GM19328 (cell line): Measurements from ENCODE around the gene SLC7A7.

Experiments
- ATAC-seq: cut with Tn5 transposase; IDR thresholded peaks from one replicate; pipeline ENCODE4 v1.9.1; 2021; ENCODE audit warnings: mild to moderate bottlenecking, moderate library complexity; ENCODE audit not compliant: unreplicated experiment

SLC7A7 gene

DNA sequence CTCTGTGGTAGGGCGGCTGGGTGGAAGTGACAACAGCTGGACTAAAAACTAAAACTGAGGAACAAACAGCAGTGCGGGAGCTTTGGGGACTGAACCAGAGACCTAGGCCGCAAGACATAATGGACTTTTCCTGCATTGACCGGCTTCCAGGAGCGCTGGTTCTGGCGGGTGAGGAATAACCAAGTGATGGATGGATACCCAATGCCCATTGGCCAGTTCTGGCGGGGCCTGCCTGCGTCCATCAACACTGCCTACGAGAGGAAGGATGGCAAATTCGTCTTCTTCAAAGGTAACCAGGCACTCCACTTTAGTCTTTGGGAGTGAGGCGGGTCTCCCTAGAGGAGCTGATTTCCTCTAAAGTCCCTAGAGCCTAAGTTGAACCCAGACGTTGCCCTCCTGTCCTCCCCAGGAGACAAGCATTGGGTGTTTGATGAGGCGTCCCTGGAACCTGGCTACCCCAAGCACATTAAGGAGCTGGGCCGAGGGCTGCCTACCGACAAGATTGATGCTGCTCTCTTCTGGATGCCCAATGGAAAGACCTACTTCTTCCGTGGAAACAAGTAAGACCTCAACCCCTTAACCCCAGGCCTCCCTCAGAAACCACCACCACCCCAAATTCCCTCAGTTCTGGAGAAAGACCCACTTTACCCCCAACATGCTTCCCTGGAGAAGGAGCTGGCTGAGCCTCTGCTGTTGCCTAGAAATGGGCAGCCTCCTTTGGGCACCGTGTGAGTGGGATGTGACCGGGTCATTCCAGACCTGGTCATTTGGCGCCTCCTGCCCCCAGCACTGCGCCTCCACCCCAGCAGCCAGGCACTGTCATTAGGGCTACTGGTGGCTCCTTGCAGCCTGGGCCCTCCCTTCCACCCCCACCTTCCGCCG is 29.2 kb upstream of the SLC7A7 start:
- ATAC-seq: no peak

DNA sequence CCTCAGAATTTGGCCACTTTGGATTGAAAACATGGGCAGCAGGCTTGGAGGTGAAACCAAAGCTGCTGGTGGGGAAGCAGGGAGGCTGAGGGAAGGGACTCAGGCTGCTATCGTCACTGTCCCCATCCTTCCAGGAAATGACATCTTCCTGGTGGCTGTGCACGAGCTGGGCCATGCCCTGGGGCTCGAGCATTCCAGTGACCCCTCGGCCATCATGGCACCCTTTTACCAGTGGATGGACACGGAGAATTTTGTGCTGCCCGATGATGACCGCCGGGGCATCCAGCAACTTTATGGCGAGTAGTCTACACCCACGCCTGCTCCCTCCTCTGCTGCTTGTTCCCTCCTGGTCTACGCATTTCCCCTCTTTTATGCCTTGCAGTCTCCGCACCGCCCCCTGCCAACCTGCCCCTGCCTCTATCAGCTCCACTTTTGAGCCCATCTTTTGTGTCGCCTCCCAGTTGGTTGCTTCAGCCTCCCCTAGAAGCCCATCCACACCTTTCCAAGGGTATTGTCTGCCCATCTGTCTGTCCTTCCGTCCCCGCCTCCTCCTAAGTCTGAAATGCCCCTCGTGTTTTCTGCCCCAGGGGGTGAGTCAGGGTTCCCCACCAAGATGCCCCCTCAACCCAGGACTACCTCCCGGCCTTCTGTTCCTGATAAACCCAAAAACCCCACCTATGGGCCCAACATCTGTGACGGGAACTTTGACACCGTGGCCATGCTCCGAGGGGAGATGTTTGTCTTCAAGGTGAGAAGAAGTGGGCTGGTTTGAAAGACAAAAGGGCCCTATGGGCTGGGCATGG is 28.1 kb upstream of the SLC7A7 start:
- ATAC-seq: no peak

DNA sequence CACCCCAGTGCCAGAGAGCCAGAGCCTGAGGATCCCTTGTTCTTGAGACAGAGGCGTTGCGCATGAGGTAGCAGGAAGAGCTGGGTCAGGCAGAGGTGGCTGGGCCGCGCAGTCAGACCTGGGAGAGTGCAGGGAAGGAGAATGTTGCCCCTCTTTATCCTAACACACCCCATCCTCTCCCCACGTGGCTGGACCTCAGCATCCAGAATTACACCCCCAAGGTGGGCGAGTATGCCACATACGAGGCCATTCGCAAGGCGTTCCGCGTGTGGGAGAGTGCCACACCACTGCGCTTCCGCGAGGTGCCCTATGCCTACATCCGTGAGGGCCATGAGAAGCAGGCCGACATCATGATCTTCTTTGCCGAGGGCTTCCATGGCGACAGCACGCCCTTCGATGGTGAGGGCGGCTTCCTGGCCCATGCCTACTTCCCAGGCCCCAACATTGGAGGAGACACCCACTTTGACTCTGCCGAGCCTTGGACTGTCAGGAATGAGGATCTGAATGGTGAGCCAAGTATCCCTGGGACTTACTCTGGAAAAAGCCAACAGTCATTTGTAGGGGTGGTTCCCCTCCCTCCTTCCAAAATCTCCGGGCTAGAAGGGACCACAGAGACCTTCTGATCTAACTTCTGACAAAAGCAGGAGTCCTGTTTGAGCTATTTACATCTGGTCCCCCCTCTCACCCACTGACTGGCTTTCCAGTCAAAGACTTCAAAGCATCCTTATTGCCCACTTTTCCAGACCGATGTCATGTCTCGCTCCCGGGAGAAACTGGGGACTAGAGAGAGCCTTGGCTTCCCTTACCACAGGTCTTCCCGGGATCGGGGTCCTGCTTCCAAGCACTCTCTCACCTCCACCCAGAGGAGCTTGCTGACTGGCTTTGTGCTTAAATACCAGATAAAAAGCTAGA is 27.2 kb upstream of the SLC7A7 start:
- ATAC-seq: no peak

DNA sequence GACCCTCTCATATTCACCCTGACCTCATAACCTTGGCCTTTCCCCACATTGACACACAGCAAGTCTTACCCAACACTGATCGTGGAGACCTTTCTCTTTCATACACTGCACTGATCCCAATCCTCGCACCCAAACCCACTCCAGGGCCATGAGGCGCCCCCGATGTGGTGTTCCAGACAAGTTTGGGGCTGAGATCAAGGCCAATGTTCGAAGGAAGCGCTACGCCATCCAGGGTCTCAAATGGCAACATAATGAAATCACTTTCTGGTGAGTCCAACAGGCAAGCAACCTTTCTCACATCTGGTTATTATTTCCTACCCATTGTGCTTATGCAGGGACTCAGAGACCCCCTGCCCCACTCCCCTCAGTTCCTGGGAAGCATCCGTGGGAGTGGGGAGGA is 26.5 kb upstream of the SLC7A7 start:
- ATAC-seq: no peak

DNA sequence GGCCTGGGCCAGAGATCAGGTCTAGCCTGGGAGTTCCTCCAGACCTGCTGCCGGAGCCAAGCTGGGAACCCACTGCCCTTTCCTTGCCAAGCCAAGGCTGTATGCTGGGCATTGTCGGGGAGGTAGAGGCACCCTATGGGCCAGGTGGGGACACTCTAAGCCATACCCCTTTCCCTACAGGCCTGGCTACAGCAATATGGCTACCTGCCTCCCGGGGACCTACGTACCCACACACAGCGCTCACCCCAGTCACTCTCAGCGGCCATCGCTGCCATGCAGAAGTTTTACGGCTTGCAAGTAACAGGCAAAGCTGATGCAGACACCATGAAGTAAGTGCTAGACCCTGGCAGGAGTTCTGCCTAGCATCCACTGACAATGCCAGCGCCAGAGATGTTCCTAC is 26.1 kb upstream of the SLC7A7 start:
- ATAC-seq: no peak

DNA sequence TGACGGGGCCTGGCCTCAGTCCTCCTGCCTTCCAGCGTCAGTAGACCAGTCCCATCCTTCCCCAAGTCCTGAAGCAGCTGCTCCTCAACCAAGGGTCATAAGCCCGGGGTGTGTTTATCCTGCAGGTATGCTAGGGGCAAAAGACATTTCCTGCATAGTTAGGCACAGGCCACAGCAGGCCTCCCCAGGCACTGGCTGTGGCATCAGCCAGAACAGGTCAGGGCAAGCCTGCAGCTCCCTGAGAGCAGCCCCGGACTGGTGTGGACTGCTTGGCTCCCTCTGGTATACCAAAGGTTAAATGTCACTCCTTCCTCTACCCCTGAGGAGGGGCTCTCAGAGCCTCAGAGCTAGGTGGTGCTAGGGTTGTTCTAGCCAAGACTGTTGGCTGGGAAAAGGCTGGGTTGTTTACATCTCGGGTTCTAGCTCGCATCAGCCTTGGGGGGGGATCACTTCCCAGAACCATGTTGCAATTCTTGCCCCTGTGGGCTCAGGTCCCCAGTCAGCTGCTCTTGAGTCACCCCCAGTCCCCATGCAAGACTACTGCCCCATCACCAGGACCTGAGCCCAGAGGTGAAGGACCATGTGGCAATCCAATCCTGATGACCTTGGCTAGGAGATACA is 24.0 kb upstream of the SLC7A7 start:
- ATAC-seq: no peak

DNA sequence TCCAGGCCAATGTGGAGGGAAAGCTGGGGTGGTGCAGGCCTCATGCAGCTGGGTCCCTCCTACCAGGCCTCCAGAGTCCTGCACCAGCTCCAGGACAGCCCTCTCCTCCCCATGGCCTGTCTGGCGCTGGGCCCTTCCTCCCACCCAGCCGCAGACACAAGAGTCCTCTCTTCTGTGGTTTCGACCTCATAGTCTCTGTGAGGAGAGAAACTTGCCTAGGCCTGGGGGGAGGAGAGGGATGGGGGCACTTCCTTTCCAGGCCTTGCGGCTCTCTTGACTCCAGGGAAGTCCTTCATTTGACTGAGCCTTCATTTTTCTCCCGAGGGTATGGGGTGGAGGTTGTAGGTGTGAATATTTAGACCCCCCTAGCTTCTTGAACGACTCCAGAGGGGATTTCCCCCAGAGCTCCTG is 23.4 kb upstream of the SLC7A7 start:
- ATAC-seq: no peak

DNA sequence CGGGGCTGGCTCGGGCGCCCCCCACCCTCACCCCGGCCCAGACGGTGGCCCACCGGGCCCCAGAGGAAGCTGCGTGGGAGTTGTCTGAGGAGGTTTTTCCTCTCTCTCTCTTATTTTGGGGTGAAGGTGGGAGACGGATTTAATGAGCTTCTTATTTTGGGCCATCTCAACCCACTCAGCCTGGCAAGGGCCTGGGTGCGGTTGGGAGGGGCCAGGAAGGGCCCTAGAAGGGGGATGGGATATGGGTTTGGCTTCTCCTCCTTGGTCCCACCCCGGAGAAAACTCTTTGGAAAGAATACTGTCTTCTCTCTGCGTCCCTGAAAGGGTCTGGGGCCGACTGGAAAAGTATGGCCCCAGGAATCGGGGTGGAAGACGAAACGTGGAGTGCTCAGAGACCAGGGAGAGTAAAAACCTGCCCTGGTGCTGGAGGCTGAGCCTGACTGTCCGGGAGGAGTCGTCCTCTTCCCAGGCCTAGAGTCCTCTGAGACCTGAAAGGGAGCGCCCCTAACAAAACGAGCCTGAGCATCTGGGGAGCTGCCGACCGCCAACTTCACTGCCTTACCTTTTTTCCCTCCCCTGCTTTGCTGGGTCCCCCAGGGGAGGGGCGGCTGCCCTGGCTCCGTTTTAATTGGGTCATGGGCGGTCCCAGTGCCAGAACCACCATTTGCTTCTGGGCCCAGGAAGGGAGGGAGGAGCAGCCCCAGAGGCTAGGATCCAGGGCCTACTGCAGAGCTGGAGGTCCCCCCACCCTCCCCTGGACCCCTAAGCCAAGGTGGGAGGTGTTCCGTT is 22.7 kb upstream of the SLC7A7 start:
- no peak for ATAC-seq

DNA sequence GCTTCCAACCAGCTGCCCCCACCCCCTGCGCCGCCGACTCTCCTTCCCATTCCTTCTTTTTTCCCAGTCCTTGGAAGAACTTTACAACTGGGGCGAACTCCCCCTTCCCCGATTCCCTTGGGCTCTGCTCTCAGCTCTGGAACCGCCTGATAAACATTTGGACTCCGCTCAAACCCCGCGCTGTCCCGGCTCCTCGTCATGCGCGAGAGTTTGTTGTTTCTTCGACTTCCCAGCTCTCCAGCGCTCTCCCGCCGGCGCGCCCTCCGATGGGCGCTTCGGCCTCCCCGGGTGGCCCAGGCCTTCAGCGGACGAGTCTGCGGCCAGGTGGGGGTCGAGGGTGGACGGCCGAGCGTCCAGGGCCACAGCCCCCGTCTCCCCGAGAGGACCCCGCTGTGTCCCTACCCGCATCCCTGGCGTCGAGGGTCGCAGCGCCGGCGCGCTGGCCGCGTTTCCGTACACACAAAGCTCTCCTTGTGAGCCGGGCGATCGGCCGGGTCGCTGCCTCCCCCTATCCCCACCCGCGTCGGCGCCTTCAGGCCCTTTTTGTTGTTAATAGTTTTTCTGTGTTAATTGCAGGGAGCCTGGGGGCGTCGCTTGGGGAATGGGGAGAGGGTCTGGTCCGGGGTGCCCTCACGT is 22.0 kb upstream of the SLC7A7 start:
- ATAC-seq: no peak

DNA sequence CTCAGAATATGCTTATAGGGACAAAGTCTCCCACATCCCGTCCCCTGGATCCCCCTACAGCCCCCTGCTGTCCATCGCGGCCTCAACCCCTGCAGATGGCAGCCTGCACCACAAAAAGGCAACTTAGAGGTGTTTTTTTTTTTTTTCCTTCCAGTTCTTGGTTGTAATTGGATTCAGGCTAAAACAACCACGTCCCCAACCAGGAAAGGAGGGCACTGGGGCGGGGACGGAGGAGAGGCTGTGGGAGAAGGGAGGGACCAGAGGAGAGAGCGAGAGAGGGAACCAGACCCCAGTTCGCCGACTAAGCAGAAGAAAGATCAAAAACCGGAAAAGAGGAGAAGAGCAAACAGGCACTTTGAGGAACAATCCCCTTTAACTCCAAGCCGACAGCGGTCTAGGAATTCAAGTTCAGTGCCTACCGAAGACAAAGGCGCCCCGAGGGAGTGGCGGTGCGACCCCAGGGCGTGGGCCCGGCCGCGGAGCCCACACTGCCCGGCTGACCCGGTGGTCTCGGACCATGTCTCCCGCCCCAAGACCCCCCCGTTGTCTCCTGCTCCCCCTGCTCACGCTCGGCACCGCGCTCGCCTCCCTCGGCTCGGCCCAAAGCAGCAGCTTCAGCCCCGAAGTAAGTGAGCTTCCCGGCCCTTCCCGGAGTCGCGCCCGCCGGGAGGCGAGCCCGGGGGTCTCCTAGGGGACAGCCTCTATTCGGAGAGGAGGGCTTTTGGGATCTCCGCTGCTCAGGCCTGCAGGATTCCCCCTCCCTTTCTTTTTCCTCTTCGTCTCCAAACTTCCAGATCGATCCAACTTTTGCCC is 21.3 kb upstream of the SLC7A7 start, which contains the start of gene MMP14:
MMP14 (plus strand) TSS at position 285 of the 813 bp plus-strand sequence; CDS start at position 518, 233 bp downstream.
- no peak for ATAC-seq

DNA sequence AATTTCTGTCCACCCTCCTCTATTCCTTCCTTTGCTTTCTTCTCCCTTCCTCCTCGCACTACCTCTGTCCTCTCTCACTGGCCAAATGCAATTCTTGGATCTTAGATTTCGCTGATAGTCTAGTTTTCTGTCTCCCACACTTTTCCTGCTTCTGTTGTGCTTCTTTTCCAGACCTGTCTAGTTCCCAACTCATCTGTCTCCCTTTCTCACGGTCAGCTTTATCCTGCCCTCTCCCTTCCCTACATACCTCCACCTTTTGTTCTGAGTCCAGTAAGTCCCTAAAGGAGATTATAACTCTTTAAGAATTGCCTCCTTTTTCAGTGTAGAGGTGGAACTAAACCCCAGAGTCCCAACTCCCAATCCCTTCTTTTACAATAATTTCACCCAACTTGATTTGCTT is 20.3 kb upstream of the SLC7A7 start:
- ATAC-seq: no peak

DNA sequence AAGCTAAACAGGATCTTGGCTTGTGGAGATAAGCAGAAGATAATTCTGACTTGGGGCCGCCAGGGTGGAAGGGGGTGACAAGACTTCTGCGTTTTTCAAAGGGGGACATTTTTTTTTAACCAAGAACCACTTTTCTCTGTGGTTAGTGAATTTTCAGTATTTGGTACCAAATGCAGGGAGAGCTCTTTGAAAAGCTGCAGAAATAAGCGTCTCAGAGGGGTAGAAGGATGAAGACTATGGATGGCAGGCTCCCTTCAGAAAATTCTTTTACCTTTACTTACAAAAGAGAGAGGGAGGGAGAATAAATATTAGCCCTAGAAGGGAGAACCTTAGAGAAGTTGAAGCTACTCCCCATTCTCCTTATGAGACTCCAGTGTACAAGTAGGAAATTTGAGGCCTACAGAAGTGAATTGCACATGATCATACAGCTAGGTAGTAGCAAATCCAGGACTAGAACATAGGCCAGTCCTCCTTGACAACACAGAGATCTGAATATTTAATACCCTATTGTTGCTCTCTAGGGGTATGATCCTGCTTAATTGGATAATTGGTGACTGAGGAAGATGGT is 15.3 kb upstream of the SLC7A7 start:
- ATAC-seq: no peak

DNA sequence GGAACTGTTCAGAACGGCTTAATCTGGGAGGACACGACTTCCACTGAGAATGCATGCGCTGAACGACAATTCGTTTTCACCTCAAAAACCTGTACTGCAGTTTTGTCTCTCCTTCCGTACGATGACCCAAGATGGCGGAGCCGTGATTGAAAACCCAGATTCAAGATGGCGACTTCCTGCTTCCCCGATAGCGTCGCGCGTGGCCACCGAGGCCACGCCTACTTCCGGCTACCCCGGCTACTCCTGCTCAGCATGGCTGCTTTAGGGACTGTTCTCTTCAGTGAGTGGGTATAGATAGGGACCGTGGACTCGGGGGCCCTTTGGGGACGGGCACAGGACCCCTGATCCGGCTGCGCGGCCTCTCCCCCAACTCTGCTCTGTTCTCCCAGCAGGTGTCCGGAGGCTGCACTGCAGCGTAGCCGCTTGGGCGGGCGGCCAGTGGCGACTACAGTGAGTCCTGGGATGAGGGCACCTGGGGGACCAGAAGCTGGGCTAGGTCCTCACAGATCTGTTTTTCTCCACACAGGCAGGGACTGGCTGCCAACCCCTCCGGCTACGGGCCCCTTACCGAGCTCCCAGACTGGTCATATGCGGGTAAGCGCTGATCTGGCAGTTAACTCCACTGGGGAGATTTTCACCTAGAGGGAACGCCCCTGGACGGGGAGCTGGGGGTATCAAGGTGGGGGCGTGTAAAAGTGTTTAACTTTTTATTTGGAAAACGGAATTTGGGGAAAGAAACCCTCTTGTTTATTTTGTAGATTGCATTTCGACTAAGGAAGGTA is 14.6 kb upstream of the SLC7A7 start, which contains the start of gene MRPL52:
MRPL52 (plus strand) TSS at position 227 of the 782 bp plus-strand sequence; CDS start at position 253, 26 bp downstream.
- peak; percentile 89 for ATAC-seq

DNA sequence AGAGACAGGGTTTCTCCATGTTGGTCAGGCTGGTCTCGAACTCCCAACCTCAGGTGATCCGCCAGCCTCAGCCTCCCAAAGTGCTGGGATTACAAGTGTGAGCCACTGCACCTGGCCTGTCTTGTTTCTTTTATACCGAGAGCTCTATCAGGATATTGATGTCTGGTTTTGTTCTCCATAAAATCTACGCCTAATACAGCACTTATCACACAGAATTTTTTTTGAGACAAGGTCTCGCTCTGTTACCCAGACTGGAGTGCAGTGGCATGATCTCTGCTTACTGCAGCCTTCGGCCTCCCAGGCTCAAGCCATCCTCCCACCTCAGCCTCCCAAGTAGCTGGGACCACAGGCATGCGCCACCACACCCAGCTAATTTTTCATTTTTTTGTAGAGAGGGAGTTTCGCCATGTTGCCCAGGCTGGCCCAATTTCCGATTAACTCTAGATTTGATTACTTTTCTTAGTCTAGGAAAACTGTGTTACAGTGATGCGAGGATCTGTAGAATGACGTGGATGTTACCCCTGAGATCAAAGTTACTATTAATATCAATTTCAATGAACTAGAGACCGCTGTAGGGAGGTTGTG is 13.9 kb upstream of the SLC7A7 start:
- ATAC-seq: peak; percentile 11

DNA sequence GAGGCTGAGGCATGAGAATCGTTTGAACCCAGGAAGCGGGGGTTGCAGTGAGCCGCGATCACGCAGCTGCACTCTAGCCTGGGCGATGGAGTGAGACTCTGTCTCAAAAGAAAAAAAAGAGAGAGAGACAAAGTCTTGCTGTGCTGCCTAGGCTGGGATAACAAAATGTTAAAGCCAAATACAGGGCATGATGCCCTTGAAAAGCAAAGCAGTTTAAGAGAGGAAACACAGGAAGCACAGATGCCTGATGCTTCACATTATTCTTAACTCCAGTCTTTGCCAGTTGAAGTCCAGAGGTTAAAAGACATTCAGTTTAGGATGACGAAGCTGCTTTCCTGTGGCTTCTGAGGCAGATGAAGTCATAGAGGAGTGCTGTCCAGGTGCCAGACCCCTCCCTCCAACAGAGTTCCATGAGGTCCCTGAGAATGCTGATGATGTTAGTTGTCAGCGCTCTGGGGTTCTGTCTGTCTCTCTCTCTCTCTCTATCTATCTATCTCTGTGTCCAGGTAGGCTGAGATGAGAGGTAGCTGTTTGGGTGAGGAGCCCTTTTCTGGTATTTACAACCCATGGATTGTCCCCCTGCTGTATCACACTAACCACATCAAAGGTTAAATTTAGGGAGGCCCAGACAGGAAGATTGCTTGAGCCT is 9.6 kb upstream of the SLC7A7 start:
- no peak for ATAC-seq

DNA sequence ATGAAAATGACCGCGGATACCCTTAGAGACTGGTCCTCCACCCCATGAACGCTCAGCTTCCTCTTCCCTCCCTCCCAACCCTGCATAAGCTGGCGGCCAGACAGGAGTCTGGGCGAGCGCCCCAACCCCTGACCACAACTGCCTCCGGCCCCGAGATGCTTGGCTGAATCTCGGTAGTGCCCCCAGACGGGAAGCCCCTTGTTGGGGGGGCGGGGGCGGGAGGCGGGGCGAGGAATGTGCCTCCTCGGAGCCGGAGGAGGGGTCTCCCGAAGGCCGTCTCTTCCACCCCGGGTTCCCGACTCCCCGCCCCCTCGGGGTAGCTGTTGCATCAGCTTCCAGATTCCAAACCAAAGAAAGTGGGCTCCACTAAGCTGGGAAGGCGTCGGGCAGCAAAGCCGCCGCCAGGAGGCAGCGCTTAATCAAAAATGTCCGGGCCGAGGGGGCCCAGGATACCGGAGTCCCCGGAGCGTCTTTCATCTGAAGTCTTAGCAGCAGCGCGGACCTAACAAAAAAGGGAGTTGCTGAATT is 7.4 kb upstream of the SLC7A7 start:
- ATAC-seq: peak; percentile 56
